ENCODE measurements around the gene TRAFD1. TPM values are rescaled to one million over a fixed set of nuclear protein-coding genes. Genes with fewer than 3 reads are reported as not detected.
"Not testable (repeated sequence)": the region's sequence is repeated elsewhere in the genome, so short reads cannot be mapped to it uniquely, and the experiment has no call there.

TRAFD1 gene
- polyA plus RNA-seq, 4 donors, result 16.5 to 34.5 (median 17.9) TPM

- H3K27me3 ChIP-seq (ENCODE audit: control insufficient read depth in 3 of 3, insufficient read depth in 3 of 3, low read length in 3 of 3); H3K4me3 ChIP-seq (ENCODE audit: low read depth in 1 of 3, low read length in 3 of 3); FAIRE-seq; DNase-seq; H3K9me3 ChIP-seq (ENCODE audit: control insufficient read depth in 2 of 2, insufficient read depth in 1 of 2, low read depth in 1 of 2, low read length in 1 of 2); H3K4me1 ChIP-seq (ENCODE audit: control insufficient read depth in 3 of 3, insufficient read depth in 2 of 3, low read depth in 1 of 3, low read length in 2 of 3); H3K27ac ChIP-seq (ENCODE audit: low read depth in 1 of 3, low read length in 2 of 3): not testable (repeated sequence)
- H3K36me3 ChIP-seq (ENCODE audit: control insufficient read depth in 3 of 3, insufficient read depth in 2 of 3, low read depth in 1 of 3, low read length in 3 of 3), result peaks cover 0 to 38% (median 3%) of the 10 kb centered on the region in 3 donors
- 95 to 98% (median 97%) methylated on average over 15 of the region's 15 CpGs for WGBS, 3 donors
Measured at GRCh38 chr12:112100500-112100899, 24.9 kb upstream of the TRAFD1 start.

DNA sequence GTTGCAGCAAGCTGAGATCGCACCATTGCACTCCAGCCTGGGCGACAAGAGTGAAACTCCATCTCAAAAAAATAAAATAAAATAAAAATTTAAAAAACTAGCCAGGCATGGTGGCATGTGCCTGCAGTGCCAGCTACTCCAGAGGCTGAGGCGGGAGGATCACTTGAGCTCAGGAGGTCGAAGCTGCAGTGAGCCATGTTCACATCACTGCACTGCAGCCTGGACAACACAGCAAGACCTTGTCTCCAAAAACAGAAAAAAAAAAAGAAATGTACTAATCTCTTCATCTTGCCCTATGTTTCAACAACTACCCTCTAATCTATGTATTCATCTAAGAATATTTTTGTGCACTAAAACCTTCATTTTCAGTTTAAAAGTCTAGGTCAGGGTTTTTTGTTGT is 23.2 kb upstream of the TRAFD1 start:
- Histone ChIP-seq H3K4me1 (ENCODE audit: control insufficient read depth in 3 of 3, insufficient read depth in 2 of 3, low read depth in 1 of 3, low read length in 2 of 3) (peaks cover 0 to 7% (median 0%) of the 10 kb centered on the region in 3 donors), H3K27me3 (ENCODE audit: control insufficient read depth in 3 of 3, insufficient read depth in 3 of 3, low read length in 3 of 3) (no peaks in the 10 kb centered on the region), H3K27ac (ENCODE audit: low read depth in 1 of 3, low read length in 2 of 3) (no peak overlapping the region), H3K9me3 (ENCODE audit: control insufficient read depth in 2 of 2, insufficient read depth in 1 of 2, low read depth in 1 of 2, low read length in 1 of 2) (no peaks in the 10 kb centered on the region), H3K4me3 (ENCODE audit: low read depth in 1 of 3, low read length in 3 of 3) (no peak overlapping the region), H3K36me3 (ENCODE audit: control insufficient read depth in 3 of 3, insufficient read depth in 2 of 3, low read depth in 1 of 3, low read length in 3 of 3) (peaks cover 0 to 37% (median 3%) of the 10 kb centered on the region in 3 donors)
- no peak for DNase-seq
- WGBS, 3 donors, result 93 to 97% (median 95%) methylated on average over 4 of the region's 4 CpGs
- no peak for FAIRE-seq

DNA sequence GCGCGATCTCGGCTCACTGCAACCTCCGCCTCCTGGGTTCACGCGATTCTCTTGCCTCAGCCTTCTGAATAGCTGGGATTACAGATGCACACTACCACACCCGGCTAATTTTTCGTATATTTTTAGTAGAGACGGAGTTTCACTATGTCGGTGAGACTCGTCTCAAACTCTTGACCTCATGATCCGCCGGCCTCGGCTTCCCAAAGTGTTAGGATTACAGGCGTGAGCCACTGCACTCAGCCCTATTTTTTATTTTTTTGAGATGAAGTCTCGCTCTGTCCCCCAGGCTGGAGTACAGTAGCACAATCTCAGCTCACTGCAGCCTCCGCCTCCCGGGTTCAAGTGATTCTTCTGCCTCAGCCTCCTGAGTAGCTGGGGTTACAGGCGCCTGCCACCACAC is 22.6 kb upstream of the TRAFD1 start:
- H3K4me1 ChIP-seq (ENCODE audit: control insufficient read depth in 3 of 3, insufficient read depth in 2 of 3, low read depth in 1 of 3, low read length in 2 of 3); H3K4me3 ChIP-seq (ENCODE audit: low read depth in 1 of 3, low read length in 3 of 3); FAIRE-seq; H3K27me3 ChIP-seq (ENCODE audit: control insufficient read depth in 3 of 3, insufficient read depth in 3 of 3, low read length in 3 of 3); H3K27ac ChIP-seq (ENCODE audit: low read depth in 1 of 3, low read length in 2 of 3); DNase-seq; H3K9me3 ChIP-seq (ENCODE audit: control insufficient read depth in 2 of 2, insufficient read depth in 1 of 2, low read depth in 1 of 2, low read length in 1 of 2): not testable (repeated sequence)
- 94 to 97% (median 95%) methylated on average over 19 of the region's 19 CpGs for WGBS, 3 donors
- H3K36me3 ChIP-seq (ENCODE audit: control insufficient read depth in 3 of 3, insufficient read depth in 2 of 3, low read depth in 1 of 3, low read length in 3 of 3), result peaks cover 0 to 33% (median 3%) of the 10 kb centered on the region in 3 donors

GRCh38 chr12:112103758-112104503 is 21.4 kb upstream of the TRAFD1 start:
- Histone ChIP-seq H3K9me3 (ENCODE audit: control insufficient read depth in 2 of 2, insufficient read depth in 1 of 2, low read depth in 1 of 2, low read length in 1 of 2) (no peaks in the 10 kb centered on the region), H3K4me1 (ENCODE audit: control insufficient read depth in 3 of 3, insufficient read depth in 2 of 3, low read depth in 1 of 3, low read length in 2 of 3) (peaks cover 0 to 9% (median 0%) of the 10 kb centered on the region in 3 donors), H3K4me3 (ENCODE audit: low read depth in 1 of 3, low read length in 3 of 3) (no peak overlapping the region), H3K27me3 (ENCODE audit: control insufficient read depth in 3 of 3, insufficient read depth in 3 of 3, low read length in 3 of 3) (no peaks in the 10 kb centered on the region), H3K36me3 (ENCODE audit: control insufficient read depth in 3 of 3, insufficient read depth in 2 of 3, low read depth in 1 of 3, low read length in 3 of 3) (peaks cover 0 to 27% (median 3%) of the 10 kb centered on the region in 3 donors), H3K27ac (ENCODE audit: low read depth in 1 of 3, low read length in 2 of 3) (no peak overlapping the region)
- DNase-seq (no peak), FAIRE-seq (no peak)
- 89 to 92% (median 92%) methylated on average over 8 of the region's 8 CpGs for WGBS, 3 donors

DNA sequence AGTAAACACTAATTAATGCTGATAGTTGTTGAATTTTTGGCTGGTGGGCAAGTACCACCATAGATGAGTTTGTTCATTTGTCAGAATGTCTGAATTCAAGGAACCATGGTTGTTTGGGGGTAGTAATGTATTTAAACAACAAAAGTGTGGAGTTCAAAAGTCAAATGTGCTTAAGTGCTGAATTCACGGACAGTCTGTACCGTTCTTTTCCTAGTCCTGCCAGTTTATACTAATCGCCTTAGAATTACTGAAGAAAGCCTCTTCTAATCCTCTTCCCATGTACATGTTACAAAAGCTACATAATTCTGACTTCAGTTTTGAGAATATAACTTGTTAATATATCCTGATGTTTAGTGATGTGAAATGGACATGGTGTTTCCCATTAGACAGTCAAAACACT is 19.5 kb upstream of the TRAFD1 start:
- Histone ChIP-seq H3K27me3 (ENCODE audit: control insufficient read depth in 3 of 3, insufficient read depth in 3 of 3, low read length in 3 of 3) (no peaks in the 10 kb centered on the region), H3K36me3 (ENCODE audit: control insufficient read depth in 3 of 3, insufficient read depth in 2 of 3, low read depth in 1 of 3, low read length in 3 of 3) (peaks cover 0 to 15% (median 1%) of the 10 kb centered on the region in 3 donors), H3K4me3 (ENCODE audit: low read depth in 1 of 3, low read length in 3 of 3) (no peak overlapping the region), H3K4me1 (ENCODE audit: control insufficient read depth in 3 of 3, insufficient read depth in 2 of 3, low read depth in 1 of 3, low read length in 2 of 3) (peaks cover 0 to 9% (median 0%) of the 10 kb centered on the region in 3 donors), H3K27ac (ENCODE audit: low read depth in 1 of 3, low read length in 2 of 3) (no peak overlapping the region), H3K9me3 (ENCODE audit: control insufficient read depth in 2 of 2, insufficient read depth in 1 of 2, low read depth in 1 of 2, low read length in 1 of 2) (no peaks in the 10 kb centered on the region)
- FAIRE-seq (no peak), DNase-seq (no peak)
- WGBS, 3 donors, result 67 to 83% (median 83%) methylated on average over 3 of the region's 3 CpGs

DNA sequence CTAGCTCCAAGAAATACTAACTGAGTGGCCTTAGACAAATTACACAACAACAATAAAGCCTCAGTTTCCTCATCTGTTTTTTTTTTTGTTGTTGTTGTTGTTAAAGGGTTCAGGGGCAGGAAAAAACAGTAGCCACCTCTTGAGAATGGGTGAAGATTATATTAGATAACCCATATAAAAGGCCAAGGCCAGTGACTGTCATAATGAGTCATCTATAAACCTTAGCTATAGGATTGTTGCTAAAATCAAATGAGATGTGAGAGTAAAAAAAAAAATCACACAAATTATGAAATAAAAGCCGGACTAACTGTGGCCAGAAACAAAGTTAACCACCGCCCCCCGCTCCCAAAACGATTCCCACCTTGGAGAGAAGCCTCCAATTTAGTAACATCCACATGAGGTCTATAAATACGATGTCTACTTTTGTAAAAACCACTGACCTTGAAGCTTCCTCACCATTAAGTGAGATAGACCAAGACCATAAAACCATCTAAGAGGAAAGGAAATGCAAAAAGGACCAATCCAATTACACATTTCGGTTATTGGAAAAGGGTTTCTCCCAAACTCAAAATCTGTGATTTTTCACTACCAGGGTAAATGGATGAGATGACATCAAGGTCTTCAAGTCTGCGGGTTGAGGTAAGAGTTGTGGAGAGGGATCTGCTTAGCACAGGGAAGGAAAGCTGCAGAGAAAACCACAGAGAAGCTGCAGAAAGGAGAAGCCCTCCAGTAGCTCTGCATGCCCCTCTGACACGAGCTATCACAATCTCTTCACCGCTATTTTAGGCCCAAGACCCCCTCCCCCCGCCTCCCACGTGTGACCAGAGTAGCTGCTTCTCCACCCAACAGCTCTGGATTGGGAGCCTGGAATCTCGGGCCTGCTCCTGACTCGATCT is 17.8 kb upstream of the TRAFD1 start:
- peaks cover 0 to 9% (median 0%) of the 10 kb centered on the region in 3 donors for H3K4me1 ChIP-seq (ENCODE audit: control insufficient read depth in 3 of 3, insufficient read depth in 2 of 3, low read depth in 1 of 3, low read length in 2 of 3)
- DNase-seq (no peak), FAIRE-seq (no peak)
- H3K27me3 ChIP-seq (ENCODE audit: control insufficient read depth in 3 of 3, insufficient read depth in 3 of 3, low read length in 3 of 3), result no peaks in the 10 kb centered on the region
- no peaks in the 10 kb centered on the region for H3K9me3 ChIP-seq (ENCODE audit: control insufficient read depth in 2 of 2, insufficient read depth in 1 of 2, low read depth in 1 of 2, low read length in 1 of 2)
- 12 to 17% (median 17%) methylated on average over 12 to 13 of the region's 13 CpGs for WGBS, 3 donors
- peak overlapping the region; percentile 66 to 97 (median 70) for H3K27ac ChIP-seq (ENCODE audit: low read depth in 1 of 3, low read length in 2 of 3)
- peak overlapping the region; percentile 62 to 94 (median 85) for H3K4me3 ChIP-seq (ENCODE audit: low read depth in 1 of 3, low read length in 3 of 3)
- H3K36me3 ChIP-seq (ENCODE audit: control insufficient read depth in 3 of 3, insufficient read depth in 2 of 3, low read depth in 1 of 3, low read length in 3 of 3), result peaks cover 0 to 8% (median 0%) of the 10 kb centered on the region in 3 donors

GRCh38 chr12:112108202-112109079 is 16.9 kb upstream of the TRAFD1 start, which contains the start of gene NAA25:
TSS of gene NAA25 (minus strand) at chr12:112108783. CDS start at chr12:112108773, 10 bp downstream.
- H3K9me3 ChIP-seq (ENCODE audit: control insufficient read depth in 2 of 2, insufficient read depth in 1 of 2, low read depth in 1 of 2, low read length in 1 of 2), result no peaks in the 10 kb centered on the region
- 0% methylated on average over 62 to 74 of the region's 74 CpGs for WGBS, 3 donors
- FAIRE-seq, result no peak
- DNase-seq, result peak; percentile 88 to 97
- no peaks in the 10 kb centered on the region for H3K27me3 ChIP-seq (ENCODE audit: control insufficient read depth in 3 of 3, insufficient read depth in 3 of 3, low read length in 3 of 3)
- peaks cover 0 to 8% (median 0%) of the 10 kb centered on the region in 3 donors for H3K36me3 ChIP-seq (ENCODE audit: control insufficient read depth in 3 of 3, insufficient read depth in 2 of 3, low read depth in 1 of 3, low read length in 3 of 3)
- peaks cover 0 to 9% (median 0%) of the 10 kb centered on the region in 3 donors for H3K4me1 ChIP-seq (ENCODE audit: control insufficient read depth in 3 of 3, insufficient read depth in 2 of 3, low read depth in 1 of 3, low read length in 2 of 3)
- peak within 1 kb of the TSS; percentile 70 to 97 (median 89) for H3K27ac ChIP-seq (ENCODE audit: low read depth in 1 of 3, low read length in 2 of 3)
- H3K4me3 ChIP-seq (ENCODE audit: low read depth in 1 of 3, low read length in 3 of 3), result peak within 1 kb of the TSS; percentile 62 to 94 (median 85)

All from small intestine (tissue), 7 donors.